ENCODE results near the gene NKD2.

DNA sequence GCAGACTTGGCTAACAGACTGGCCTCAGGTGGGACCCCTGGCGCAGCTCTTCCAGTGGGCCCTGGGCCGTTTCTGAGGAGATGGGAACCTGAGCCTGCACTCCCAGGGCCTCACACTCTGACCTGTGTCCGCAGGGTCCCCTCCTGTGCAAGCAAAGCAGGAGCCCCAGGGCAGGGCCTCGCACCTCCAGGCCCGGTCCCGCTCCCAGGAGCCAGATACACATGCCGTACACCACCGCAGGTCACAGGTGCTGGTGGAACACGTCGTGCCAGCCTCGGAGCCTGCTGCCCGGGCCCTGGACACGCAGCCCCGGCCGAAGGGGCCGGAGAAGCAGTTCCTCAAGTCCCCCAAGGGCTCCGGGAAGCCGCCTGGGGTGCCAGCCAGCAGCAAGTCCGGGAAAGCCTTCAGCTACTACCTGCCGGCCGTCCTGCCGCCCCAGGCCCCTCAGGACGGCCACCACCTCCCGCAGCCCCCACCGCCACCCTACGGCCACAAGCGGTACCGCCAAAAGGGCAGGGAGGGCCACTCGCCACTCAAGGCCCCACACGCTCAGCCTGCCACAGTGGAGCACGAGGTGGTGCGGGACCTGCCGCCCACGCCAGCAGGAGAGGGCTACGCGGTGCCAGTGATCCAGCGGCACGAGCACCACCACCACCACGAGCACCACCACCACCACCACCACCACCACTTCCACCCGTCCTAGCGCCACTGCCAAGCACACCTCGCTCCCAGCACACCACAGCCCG is 29.2 kb downstream of the NKD2 start:
- TF ChIP-seq, protein P1, sequence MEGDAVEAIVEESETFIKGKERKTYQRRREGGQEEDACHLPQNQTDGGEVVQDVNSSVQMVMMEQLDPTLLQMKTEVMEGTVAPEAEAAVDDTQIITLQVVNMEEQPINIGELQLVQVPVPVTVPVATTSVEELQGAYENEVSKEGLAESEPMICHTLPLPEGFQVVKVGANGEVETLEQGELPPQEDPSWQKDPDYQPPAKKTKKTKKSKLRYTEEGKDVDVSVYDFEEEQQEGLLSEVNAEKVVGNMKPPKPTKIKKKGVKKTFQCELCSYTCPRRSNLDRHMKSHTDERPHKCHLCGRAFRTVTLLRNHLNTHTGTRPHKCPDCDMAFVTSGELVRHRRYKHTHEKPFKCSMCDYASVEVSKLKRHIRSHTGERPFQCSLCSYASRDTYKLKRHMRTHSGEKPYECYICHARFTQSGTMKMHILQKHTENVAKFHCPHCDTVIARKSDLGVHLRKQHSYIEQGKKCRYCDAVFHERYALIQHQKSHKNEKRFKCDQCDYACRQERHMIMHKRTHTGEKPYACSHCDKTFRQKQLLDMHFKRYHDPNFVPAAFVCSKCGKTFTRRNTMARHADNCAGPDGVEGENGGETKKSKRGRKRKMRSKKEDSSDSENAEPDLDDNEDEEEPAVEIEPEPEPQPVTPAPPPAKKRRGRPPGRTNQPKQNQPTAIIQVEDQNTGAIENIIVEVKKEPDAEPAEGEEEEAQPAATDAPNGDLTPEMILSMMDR (IDR thresholded peaks at IDR 0.05), result no peak
- no peak for TF ChIP-seq ZFX (IDR thresholded peaks at IDR 0.05; ENCODE audit: borderline replicate concordance)
